ENCODE measurements around the gene ARV1. TPM values are rescaled to one million over a fixed set of nuclear protein-coding genes. Genes with fewer than 3 reads are reported as not detected.

The ARV1 gene
- total RNA-seq, 1 donor: 19.0 TPM

DNA sequence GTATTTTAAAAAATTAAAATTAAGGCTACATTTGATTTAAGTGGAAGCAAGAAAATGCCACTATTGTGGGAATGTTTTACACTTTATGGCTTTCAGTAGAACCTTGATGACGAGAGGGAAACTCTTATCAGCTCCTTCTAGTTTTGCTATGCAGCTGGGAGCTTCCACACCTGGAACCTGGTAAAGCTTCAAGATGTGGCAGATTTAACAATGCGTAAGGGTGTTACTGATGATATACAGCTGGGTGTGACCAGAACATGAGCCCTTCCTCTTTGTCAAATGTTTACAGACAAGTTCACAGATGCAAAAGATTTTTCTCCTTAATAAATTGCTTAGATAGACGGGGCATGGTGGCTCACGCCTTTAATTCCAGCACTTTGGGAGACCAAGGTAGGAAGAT is 20.5 kb upstream of the ARV1 start:
- no peak for DNase-seq (ENCODE audit: low read depth)
- no peak overlapping the region for H3K4me3 ChIP-seq (ENCODE audit: low read depth, low read length)
- TF ChIP-seq, protein P1, sequence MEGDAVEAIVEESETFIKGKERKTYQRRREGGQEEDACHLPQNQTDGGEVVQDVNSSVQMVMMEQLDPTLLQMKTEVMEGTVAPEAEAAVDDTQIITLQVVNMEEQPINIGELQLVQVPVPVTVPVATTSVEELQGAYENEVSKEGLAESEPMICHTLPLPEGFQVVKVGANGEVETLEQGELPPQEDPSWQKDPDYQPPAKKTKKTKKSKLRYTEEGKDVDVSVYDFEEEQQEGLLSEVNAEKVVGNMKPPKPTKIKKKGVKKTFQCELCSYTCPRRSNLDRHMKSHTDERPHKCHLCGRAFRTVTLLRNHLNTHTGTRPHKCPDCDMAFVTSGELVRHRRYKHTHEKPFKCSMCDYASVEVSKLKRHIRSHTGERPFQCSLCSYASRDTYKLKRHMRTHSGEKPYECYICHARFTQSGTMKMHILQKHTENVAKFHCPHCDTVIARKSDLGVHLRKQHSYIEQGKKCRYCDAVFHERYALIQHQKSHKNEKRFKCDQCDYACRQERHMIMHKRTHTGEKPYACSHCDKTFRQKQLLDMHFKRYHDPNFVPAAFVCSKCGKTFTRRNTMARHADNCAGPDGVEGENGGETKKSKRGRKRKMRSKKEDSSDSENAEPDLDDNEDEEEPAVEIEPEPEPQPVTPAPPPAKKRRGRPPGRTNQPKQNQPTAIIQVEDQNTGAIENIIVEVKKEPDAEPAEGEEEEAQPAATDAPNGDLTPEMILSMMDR (IDR thresholded peaks at IDR 0.05; ENCODE audit: insufficient read depth, low read depth, low read length): no peak

DNA sequence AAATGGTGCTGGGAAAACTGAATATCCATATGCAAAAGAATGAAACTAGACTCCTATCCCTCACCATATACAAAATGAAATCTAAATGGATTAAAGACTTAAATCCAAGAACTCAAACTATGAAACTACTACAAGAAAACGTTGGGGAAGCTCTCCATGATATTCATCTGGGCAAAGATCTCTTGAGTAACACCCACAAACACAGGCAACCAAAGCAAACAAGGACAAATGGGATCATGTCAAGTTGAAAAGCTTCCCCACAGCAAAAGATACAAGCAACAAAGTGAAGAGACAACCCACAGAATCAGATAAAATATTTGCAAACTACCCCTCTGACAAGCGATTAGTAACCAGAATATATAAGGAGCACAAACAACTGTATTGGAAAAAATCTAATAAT is 14.0 kb upstream of the ARV1 start:
- TF ChIP-seq, protein P1 (IDR thresholded peaks at IDR 0.05; ENCODE audit: insufficient read depth, low read depth, low read length): no peak
- no peak overlapping the region for H3K4me3 ChIP-seq (ENCODE audit: low read depth, low read length)
- DNase-seq (ENCODE audit: low read depth): no peak

DNA sequence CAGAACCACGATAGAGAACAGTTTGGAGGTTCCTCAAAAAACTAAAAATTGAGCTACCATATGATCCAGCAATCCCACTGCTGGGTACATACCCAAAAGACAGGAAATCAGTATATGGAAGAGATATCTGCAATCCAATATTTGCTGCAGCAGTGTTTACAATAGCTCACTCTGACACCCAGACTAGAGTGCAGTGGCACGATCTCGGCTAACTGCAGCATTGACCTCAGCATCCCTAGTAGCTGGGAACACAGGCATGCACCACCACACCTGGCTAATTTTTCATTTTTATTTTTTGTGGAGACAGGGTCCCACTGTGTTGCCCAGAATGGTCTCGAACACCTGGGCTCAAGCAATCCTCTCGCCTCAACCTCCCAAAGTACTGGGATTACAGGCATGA is 13.4 kb upstream of the ARV1 start:
- H3K4me3 ChIP-seq (ENCODE audit: low read depth, low read length): no peak overlapping the region
- TF ChIP-seq, protein P1 (IDR thresholded peaks at IDR 0.05; ENCODE audit: insufficient read depth, low read depth, low read length): no peak
- DNase-seq (ENCODE audit: low read depth): no peak

DNA sequence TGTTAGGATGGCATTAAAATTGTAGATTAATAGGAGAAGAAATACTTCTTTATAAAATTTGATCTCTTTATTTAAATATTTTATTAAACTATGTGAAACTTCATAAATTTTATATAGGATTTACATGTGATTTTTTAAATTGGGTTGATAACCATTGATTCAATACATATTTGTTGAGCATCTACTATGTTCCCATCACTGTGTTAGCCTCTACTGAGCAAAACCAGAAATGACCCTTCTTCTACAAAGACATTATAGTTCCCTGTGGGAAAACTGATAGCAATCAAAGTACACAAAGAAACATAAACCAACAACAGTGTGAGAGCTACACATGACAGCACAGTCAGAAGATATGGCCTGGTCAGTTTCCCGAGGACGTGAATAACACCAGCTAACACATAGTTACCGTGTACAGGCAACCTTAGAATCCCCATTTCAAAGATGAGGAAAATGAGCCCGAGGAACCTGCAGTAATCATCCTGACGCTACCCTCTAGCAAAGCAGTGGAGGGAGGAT is 12.5 kb upstream of the ARV1 start:
- TF ChIP-seq, protein P1 (IDR thresholded peaks at IDR 0.05; ENCODE audit: insufficient read depth, low read depth, low read length): no peak
- DNase-seq (ENCODE audit: low read depth): no peak
- H3K4me3 ChIP-seq (ENCODE audit: low read depth, low read length): no peak overlapping the region

DNA sequence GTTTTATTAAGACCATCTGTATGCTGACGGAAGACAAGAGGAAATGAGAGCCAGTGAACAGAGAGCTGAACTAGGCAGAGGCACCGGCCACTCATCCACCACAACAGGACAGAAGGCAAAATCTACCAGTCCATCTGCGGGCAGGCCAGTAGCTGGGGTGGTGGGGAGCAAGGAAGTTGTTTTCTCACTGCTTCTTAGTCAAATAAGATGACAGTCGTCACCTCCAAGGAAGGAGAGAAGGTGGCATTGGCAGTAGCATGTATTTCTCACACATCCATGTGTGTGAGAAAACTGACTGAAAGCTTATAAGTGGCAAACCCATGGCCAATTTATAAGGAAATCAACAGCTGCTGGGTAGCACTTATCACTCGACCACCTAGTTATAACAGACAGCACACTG is 8.5 kb upstream of the ARV1 start:
- H3K4me3 ChIP-seq (ENCODE audit: low read depth, low read length): no peak overlapping the region
- TF ChIP-seq, protein P1 (IDR thresholded peaks at IDR 0.05; ENCODE audit: insufficient read depth, low read depth, low read length): no peak
- DNase-seq (ENCODE audit: low read depth): no peak

DNA sequence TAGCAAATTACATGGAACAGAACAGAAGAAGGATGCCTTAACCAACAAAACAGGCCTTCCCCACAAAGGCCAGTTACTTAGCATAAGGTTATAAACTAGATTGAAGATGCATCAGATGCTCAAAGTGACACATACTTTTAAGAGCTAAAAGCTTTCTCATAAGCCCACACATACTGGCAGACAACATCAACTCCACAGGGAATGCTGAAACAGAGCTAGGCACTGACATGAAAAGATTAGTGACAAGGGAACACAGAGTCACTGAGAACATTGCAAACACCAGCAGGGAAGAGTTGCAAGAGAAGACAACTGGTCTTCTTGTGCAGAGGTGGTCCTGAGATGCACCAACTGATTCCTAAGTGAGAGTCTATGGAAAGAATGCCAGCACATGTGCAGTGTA is 7.1 kb upstream of the ARV1 start:
- TF ChIP-seq, protein P1 (IDR thresholded peaks at IDR 0.05; ENCODE audit: insufficient read depth, low read depth, low read length): no peak
- no peak overlapping the region for H3K4me3 ChIP-seq (ENCODE audit: low read depth, low read length)
- DNase-seq (ENCODE audit: low read depth): no peak

DNA sequence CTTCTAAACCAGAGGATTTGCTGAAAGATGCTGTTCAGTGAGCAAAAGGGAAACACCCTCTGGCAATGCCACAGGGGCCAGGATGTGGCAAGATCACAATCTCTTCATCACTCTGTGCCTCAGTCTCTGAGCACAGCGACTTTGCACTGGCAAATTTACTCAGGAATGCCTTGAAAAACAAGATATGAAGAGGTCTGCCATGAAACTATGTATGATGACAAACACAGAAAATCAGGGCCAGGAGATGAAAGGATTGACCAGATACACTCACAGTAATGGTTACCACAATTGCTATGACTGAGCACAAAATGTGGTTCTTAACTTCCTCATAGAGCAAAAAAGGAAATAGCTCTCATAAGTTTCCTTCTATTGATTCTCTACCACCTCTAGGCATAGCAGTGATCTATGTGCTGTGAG is 6.0 kb upstream of the ARV1 start:
- H3K4me3 ChIP-seq (ENCODE audit: low read depth, low read length): no peak overlapping the region
- DNase-seq (ENCODE audit: low read depth): no peak
- TF ChIP-seq, protein P1 (IDR thresholded peaks at IDR 0.05; ENCODE audit: insufficient read depth, low read depth, low read length): no peak

All from fibroblast of villous mesenchyme (primary cell).